GM19324 (cell line): ENCODE measurements around the gene CEP290.
A peak's percentile ranks its signal among the peaks of the same experiment; 100 is the strongest.

ENCODE experiments used
- ATAC-seq: cut with Tn5 transposase; IDR thresholded peaks from one replicate; pipeline ENCODE4 v1.9.1; 2021; ENCODE audit warnings: mild to moderate bottlenecking, moderate library complexity; ENCODE audit not compliant: unreplicated experiment, low FRiP score

CEP290 gene

GRCh38 chr12:88141774-88142609, at the start of gene CEP290, which contains the start of gene TMTC3:
Gene CEP290, minus strand, starts transcription at chr12:88142088. Its CDS starts 781 bp downstream, at chr12:88141307.
Gene TMTC3, plus strand, starts transcription at chr12:88142307. Its CDS starts 6,009 bp downstream, at chr12:88148316.
- peak; percentile 98 for ATAC-seq

GRCh38 chr12:88188180-88188579, 46.3 kb upstream of the CEP290 start:
- no peak for ATAC-seq

- ATAC-seq, result no peak
These were observed 45.7 kb upstream of the CEP290 start for GRCh38 chr12:88187571-88187970.

- no peak for ATAC-seq
These were observed 44.1 kb upstream of the CEP290 start for GRCh38 chr12:88185988-88186387.

GRCh38 chr12:88185279-88185678, 43.4 kb upstream of the CEP290 start:
- no peak for ATAC-seq

- no peak for ATAC-seq
These were observed 42.3 kb upstream of the CEP290 start for GRCh38 chr12:88184196-88184595.

GRCh38 chr12:88182416-88182815, 40.5 kb upstream of the CEP290 start:
- ATAC-seq, result no peak

GRCh38 chr12:88181881-88182280, 40.0 kb upstream of the CEP290 start:
- ATAC-seq, result no peak

GRCh38 chr12:88179436-88180014, 37.6 kb upstream of the CEP290 start:
- ATAC-seq, result no peak

GRCh38 chr12:88175544-88175943, 33.7 kb upstream of the CEP290 start:
- no peak for ATAC-seq

- no peak for ATAC-seq
These were observed 31.0 kb upstream of the CEP290 start for GRCh38 chr12:88172844-88173407.

GRCh38 chr12:88167384-88167783, 25.5 kb upstream of the CEP290 start:
- no peak for ATAC-seq

- no peak for ATAC-seq
These were observed 24.3 kb upstream of the CEP290 start for GRCh38 chr12:88166179-88166578.

- no peak for ATAC-seq
These were observed 21.5 kb upstream of the CEP290 start for GRCh38 chr12:88163371-88163770.

GRCh38 chr12:88156075-88156654, 14.3 kb upstream of the CEP290 start:
- ATAC-seq, result no peak

GRCh38 chr12:88153959-88154358, 12.1 kb upstream of the CEP290 start:
- ATAC-seq, result no peak

GRCh38 chr12:88150063-88150462, 8.2 kb upstream of the CEP290 start:
- ATAC-seq, result no peak

GRCh38 chr12:88145567-88146505, 3.9 kb upstream of the CEP290 start:
- no peak for ATAC-seq

GRCh38 chr12:88144546-88145468, 2.9 kb upstream of the CEP290 start:
- no peak for ATAC-seq
